GM18508 (cell line): ENCODE results near the gene ZNHIT3.

Source experiments
- ATAC-seq: cut with Tn5 transposase; IDR thresholded peaks from one replicate; pipeline ENCODE4 v1.9.1; 2021; ENCODE audit warnings: moderate number of reproducible peaks; ENCODE audit not compliant: insufficient read depth, unreplicated experiment

ZNHIT3 gene

DNA sequence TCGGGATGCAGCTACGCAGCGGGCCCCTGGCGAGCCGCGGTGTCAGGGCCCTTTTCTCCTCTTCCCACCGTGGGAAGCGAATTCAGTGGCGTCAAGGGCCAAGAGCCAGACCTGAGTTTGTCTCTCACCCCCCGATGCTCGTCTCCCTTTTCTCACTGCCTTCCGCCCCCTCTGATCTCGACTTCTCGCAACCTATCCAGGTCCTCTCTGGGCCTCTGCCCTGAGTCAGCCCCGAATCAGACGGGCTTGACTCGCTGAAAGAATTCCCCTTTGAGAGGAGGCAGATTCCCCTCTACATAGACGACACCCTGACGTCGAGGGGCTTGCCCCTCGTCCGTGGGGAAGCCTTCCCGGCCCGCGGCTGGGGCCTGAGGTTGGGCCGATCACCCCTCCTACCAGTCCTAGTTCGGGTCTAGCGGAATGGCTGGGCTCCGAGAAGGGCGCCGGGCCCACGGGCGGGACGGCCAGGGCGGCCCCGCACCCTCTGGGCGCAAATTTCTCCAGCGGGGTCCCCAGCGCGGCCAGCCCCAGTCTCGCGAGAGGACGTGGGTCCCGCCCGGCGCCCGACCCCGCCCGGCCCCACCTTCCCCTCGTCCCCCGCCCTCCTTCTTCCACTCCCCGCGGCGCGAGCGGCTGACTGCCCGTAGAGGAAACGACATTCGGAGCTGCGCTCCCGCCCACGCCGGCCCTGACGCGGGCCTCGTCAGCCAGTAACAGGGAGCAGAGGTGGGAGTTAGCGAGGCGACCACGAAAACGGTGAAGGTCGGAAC is 58.0 kb downstream of the ZNHIT3 start, which contains the start of gene GGNBP2:
TSS of gene GGNBP2 (plus strand) at position 613 of the 770 bp plus-strand sequence. CDS start 806 bp downstream, outside the sequence.
- no peak for ATAC-seq

DNA sequence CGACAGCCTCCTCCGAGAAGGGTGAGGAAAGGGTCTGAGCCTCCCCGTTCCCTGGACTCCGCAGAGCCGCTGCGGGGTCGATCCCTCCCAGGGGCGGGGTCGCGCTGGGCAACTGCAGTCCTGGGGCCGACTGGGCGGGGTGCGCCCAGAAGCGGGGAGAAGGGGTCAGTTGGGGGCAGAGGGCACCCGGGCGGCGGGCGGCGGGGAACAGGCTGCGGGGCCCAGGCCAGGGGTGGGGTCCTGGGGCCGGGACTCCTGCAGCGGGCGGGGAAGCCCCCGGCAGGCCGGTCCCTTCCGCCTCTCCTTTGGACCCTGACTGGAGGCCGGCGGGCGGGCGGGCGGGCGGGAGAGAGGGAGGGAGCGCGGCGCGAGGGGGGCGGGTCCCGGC is 58.6 kb downstream of the ZNHIT3 start:
- ATAC-seq: no peak
